Neural progenitor cell (in vitro differentiated cells): ENCODE data around the gene CNKSR1. TPM values are rescaled to one million over a fixed set of nuclear protein-coding genes. Genes with fewer than 3 reads are reported as not detected.

Experiments
- DNase-seq: peaks from one replicate; pipeline ENCODE4 v3.0.0-alpha.2; 2016; ENCODE audit warnings: low spot score
- H2AFZ ChIP-seq: fragments of 200-600 bp; sonication (generic); replicated peaks from 2 replicates; pipeline ENCODE4 v1.6.1; 2016; ENCODE audit warnings: antibody characterized with exemption
- H3F3A ChIP-seq: fragments of 200-600 bp; sonication (generic); 2 replicates; pipeline ENCODE4 v1.6.1; 2016; ENCODE audit warnings: antibody characterized with exemption, low read depth
- H3K27ac ChIP-seq: fragments of 200-600 bp; sonication (generic); 2 replicates; pipeline ENCODE4 v1.5.1; 2016; ENCODE audit warnings: mild to moderate bottlenecking
- H3K27me3 ChIP-seq: fragments of 200-600 bp; sonication (generic); 2 replicates; pipeline ENCODE4 v1.6.1; 2016; ENCODE audit warnings: mild to moderate bottlenecking, moderate library complexity
- H3K36me3 ChIP-seq: fragments of 200-600 bp; sonication (generic); 2 replicates; pipeline ENCODE4 v1.5.1; 2016
- H3K4me1 ChIP-seq: fragments of 200-600 bp; sonication (generic); 2 replicates; pipeline ENCODE4 v1.6.1; 2016; ENCODE audit warnings: mixed run types
- H3K4me2 ChIP-seq: fragments of 200-600 bp; sonication (generic); 2 replicates; pipeline ENCODE4 v1.6.1; 2016
- H3K4me3 ChIP-seq: fragments of 200-600 bp; sonication (generic); 2 replicates; pipeline ENCODE4 v1.5.1; 2016
- H3K79me2 ChIP-seq: fragments of 200-600 bp; sonication (generic); 2 replicates; pipeline ENCODE4 v1.6.1; 2016; ENCODE audit warnings: low read depth
- H3K9ac ChIP-seq: fragments of 200-600 bp; sonication (generic); 2 replicates; pipeline ENCODE4 v1.6.1; 2016
- H3K9me3 ChIP-seq: fragments of 200-600 bp; sonication (generic); 2 replicates; pipeline ENCODE4 v1.5.1; 2016; ENCODE audit warnings: low read depth
- H4K20me1 ChIP-seq: fragments of 200-600 bp; sonication (generic); 2 replicates; pipeline ENCODE4 v1.6.1; 2016; ENCODE audit warnings: low read depth
- H3K27ac Mint-ChIP-seq: 3 replicates; pipeline ENCODE4 v1.8.0; 2021; ENCODE audit warnings: mixed read lengths
- H3K27me3 Mint-ChIP-seq: 2 replicates; pipeline ENCODE4 v1.8.0; 2022; ENCODE audit warnings: low read depth, mild to moderate bottlenecking, inconsistent platforms, moderate library complexity, mixed read lengths; ENCODE audit not compliant: insufficient read depth
- H3K36me3 Mint-ChIP-seq: 3 replicates; pipeline ENCODE4 v1.8.0; 2021; ENCODE audit warnings: mixed read lengths
- H3K4me1 Mint-ChIP-seq: 3 replicates; pipeline ENCODE4 v1.8.0; 2021; ENCODE audit warnings: mixed read lengths
- H3K4me3 Mint-ChIP-seq: 3 replicates; pipeline ENCODE4 v1.8.0; 2021; ENCODE audit warnings: mild to moderate bottlenecking, moderate library complexity, mixed read lengths
- H3K9me3 Mint-ChIP-seq: 3 replicates; pipeline ENCODE4 v1.8.0; 2020; ENCODE audit warnings: mixed read lengths
- EZH2 ChIP-seq: fragments of 200-600 bp; sonication (generic); IDR thresholded peaks from 2 replicates; pipeline ENCODE4 v1.6.1; 2017; ENCODE audit warnings: antibody characterized with exemption, mild to moderate bottlenecking, moderate library complexity
- EZH2phosphoT487 ChIP-seq: fragments of 200-600 bp; sonication (generic); IDR thresholded peaks from 2 replicates; pipeline ENCODE4 v1.6.1; 2017; ENCODE audit warnings: antibody characterized with exemption
- total RNA-seq: library from RNA; depleted of rRNA; stranded (reverse); fragments of >200 nt; gene quantifications from 2 replicates; pipeline ENCODE4 v1.2.3, GENCODE V29; 2015; ENCODE audit warnings: low replicate concordance
- TF ChIP-seq, protein P1 (sequence below): fragments of 200-600 bp; sonication (generic); IDR thresholded peaks from 2 replicates; pipeline ENCODE4 v1.5.1; 2017; ENCODE audit warnings: antibody characterized with exemption, mild to moderate bottlenecking

The CNKSR1 gene
- total RNA-seq, 1 donor from 2014 or later, result 7.8 TPM

- H3K79me2 ChIP-seq, result peaks cover 56% of the 10 kb centered on the region
- H3K27me3 Mint-ChIP-seq, result no peaks in the 10 kb centered on the region
- H3K4me1 Mint-ChIP-seq, result peaks cover 20% of the 10 kb centered on the region
- DNase-seq, result peak; percentile 85
- peaks cover 2% of the 10 kb centered on the region for H3K9me3 Mint-ChIP-seq
- peak overlapping the region; percentile 84 for H3K4me3 ChIP-seq
- peak overlapping the region; percentile 87 for H3K4me2 ChIP-seq
- H3K9ac ChIP-seq, result peak overlapping the region; percentile 61
- peaks cover 38% of the 10 kb centered on the region for H4K20me1 ChIP-seq
- peaks cover 19% of the 10 kb centered on the region for H3K36me3 Mint-ChIP-seq
- H3K36me3 ChIP-seq, result peaks cover 2% of the 10 kb centered on the region
- no peaks in the 10 kb centered on the region for H3K4me1 ChIP-seq
- peak overlapping the region; percentile 11 for H3K27ac ChIP-seq
- H3K9me3 ChIP-seq, result no peaks in the 10 kb centered on the region
- peaks cover 13% of the 10 kb centered on the region for H3F3A ChIP-seq
- H3K4me3 Mint-ChIP-seq, result peak overlapping the region; percentile 94
- H3K27ac Mint-ChIP-seq, result peak overlapping the region; percentile 20
- no peaks in the 10 kb centered on the region for H3K27me3 ChIP-seq
- H2AFZ ChIP-seq, result peak overlapping the region; percentile 86
- TF ChIP-seq EZH2phosphoT487 (no peak), EZH2 (no peak)
- TF ChIP-seq, protein P1, sequence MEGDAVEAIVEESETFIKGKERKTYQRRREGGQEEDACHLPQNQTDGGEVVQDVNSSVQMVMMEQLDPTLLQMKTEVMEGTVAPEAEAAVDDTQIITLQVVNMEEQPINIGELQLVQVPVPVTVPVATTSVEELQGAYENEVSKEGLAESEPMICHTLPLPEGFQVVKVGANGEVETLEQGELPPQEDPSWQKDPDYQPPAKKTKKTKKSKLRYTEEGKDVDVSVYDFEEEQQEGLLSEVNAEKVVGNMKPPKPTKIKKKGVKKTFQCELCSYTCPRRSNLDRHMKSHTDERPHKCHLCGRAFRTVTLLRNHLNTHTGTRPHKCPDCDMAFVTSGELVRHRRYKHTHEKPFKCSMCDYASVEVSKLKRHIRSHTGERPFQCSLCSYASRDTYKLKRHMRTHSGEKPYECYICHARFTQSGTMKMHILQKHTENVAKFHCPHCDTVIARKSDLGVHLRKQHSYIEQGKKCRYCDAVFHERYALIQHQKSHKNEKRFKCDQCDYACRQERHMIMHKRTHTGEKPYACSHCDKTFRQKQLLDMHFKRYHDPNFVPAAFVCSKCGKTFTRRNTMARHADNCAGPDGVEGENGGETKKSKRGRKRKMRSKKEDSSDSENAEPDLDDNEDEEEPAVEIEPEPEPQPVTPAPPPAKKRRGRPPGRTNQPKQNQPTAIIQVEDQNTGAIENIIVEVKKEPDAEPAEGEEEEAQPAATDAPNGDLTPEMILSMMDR, result no peak
Observed at GRCh38 chr1:26234644-26235370, 57.5 kb downstream of the CNKSR1 start.

- peaks cover 22% of the 10 kb centered on the region for H3K36me3 Mint-ChIP-seq
- no peaks in the 10 kb centered on the region for H3K27me3 Mint-ChIP-seq
- peaks cover 7% of the 10 kb centered on the region for H3K36me3 ChIP-seq
- H3K27ac ChIP-seq, result no peak overlapping the region
- no peaks in the 10 kb centered on the region for H3K4me1 ChIP-seq
- H3K27me3 ChIP-seq, result no peaks in the 10 kb centered on the region
- H3K4me3 ChIP-seq, result no peak overlapping the region
- H3F3A ChIP-seq, result peaks cover 13% of the 10 kb centered on the region
- peaks cover 2% of the 10 kb centered on the region for H3K9me3 Mint-ChIP-seq
- H2AFZ ChIP-seq, result no peak overlapping the region
- DNase-seq, result no peak
- H3K79me2 ChIP-seq, result peaks cover 80% of the 10 kb centered on the region
- no peak overlapping the region for H3K9ac ChIP-seq
- H3K4me3 Mint-ChIP-seq, result no peak overlapping the region
- no peak overlapping the region for H3K27ac Mint-ChIP-seq
- no peaks in the 10 kb centered on the region for H3K9me3 ChIP-seq
- peaks cover 49% of the 10 kb centered on the region for H4K20me1 ChIP-seq
- no peak for TF ChIP-seq EZH2
- H3K4me2 ChIP-seq, result no peak overlapping the region
- peaks cover 20% of the 10 kb centered on the region for H3K4me1 Mint-ChIP-seq
Observed at GRCh38 chr1:26237230-26237966, 60.1 kb downstream of the CNKSR1 start.

Other genes starting within 250 kb of the CNKSR1 start
- gene PAFAH2, start 179.4 kb upstream of the CNKSR1 start, total RNA-seq, result 16.6 and 18.2 TPM in 2 replicates
- 0.95 and 2.1 TPM in 2 replicates for gene EXTL1, start 155.7 kb upstream of the CNKSR1 start, total RNA-seq
- gene SLC30A2, start 131.4 kb upstream of the CNKSR1 start, total RNA-seq, result not detected in 2 replicates
- gene TRIM63, start 109.9 kb upstream of the CNKSR1 start, total RNA-seq, result not detected in 2 replicates
- 11.0 and 12.0 TPM in 2 replicates for gene PDIK1L, start 65.7 kb upstream of the CNKSR1 start, total RNA-seq
- 0.28 and 0.50 TPM in 2 replicates for gene FAM110D, start 18.4 kb upstream of the CNKSR1 start, total RNA-seq
- gene C1orf232, start 8.5 kb upstream of the CNKSR1 start, total RNA-seq, result not detected in 2 replicates
- 3.3 and 13.3 TPM in 2 replicates for gene ZNF593, start 7.6 kb upstream of the CNKSR1 start, total RNA-seq
- gene ZNF593OS, start 5.7 kb upstream of the CNKSR1 start, total RNA-seq, result 0.67 and 2.1 TPM in 2 replicates
- gene CATSPER4, start 13.1 kb downstream of the CNKSR1 start, total RNA-seq, result 0.40 TPM in 1 of 2 replicates, not detected in the other
- gene CEP85, start 56.7 kb downstream of the CNKSR1 start, total RNA-seq, result 41.4 and 54.1 TPM in 2 replicates
- 15.6 and 41.9 TPM in 2 replicates for gene SH3BGRL3, start 102.6 kb downstream of the CNKSR1 start, total RNA-seq
- gene UBXN11, start 129.1 kb downstream of the CNKSR1 start, total RNA-seq, result 5.9 and 10.2 TPM in 2 replicates
- 2.5 and 7.3 TPM in 2 replicates for gene CD52, start 140.5 kb downstream of the CNKSR1 start, total RNA-seq
- 3.0 and 6.5 TPM in 2 replicates for gene CRYBG2, start 176.6 kb downstream of the CNKSR1 start, total RNA-seq
- gene ZNF683, start 195.3 kb downstream of the CNKSR1 start, total RNA-seq, result not detected in 2 replicates
- gene LIN28A, start 233.3 kb downstream of the CNKSR1 start, total RNA-seq, result 1,311 and 1,384 TPM in 2 replicates